Kidney (tissue), 14 donors: ENCODE results near the gene PLXNB3. TPM values are rescaled to one million over a fixed set of nuclear protein-coding genes. Genes with fewer than 3 reads are reported as not detected.

Experiments
- DNase-seq, 5 donors: peaks; one replicate each; pipeline ENCODE4 v3.0.0-alpha.2; 2013 to 2020
- FAIRE-seq: peaks from 2 replicates; lab custom pipeline; 2012; peaks lifted over from hg19 to GRCh38; lab: Jason Lieb, UNC
- H3K27ac ChIP-seq, 2 donors: one replicate each; pipeline ENCODE4 v1.7.0; 2013; ENCODE audit warnings: low read depth in 2 of 2, low read length in 2 of 2, inconsistent platforms in 1 of 2
- H3K27me3 ChIP-seq: one replicate; pipeline ENCODE4 v1.7.1; 2013; ENCODE audit warnings: low read length, inconsistent platforms; ENCODE audit not compliant: control insufficient read depth, insufficient read depth
- H3K36me3 ChIP-seq, 3 donors: one replicate each; pipeline versions ENCODE4 v1.7.0 to v1.7.1; 2013; ENCODE audit warnings: low read length in 3 of 3, control low read depth in 1 of 3, inconsistent platforms in 1 of 3; ENCODE audit not compliant: insufficient read depth in 3 of 3, control insufficient read depth in 2 of 3
- H3K4me1 ChIP-seq, 3 donors: one replicate each; pipeline versions ENCODE4 v1.7.0 to v1.7.1; 2013; ENCODE audit warnings: low read length in 3 of 3, inconsistent platforms in 1 of 3, low read depth in 1 of 3; ENCODE audit not compliant: control insufficient read depth in 2 of 3, insufficient read depth in 2 of 3
- H3K4me3 ChIP-seq, 3 donors: one replicate each; pipeline versions ENCODE4 v1.7.0 to v1.8.1; 2013; ENCODE audit warnings: low read length in 3 of 3, control low read depth in 1 of 3, inconsistent platforms in 1 of 3
- H3K9ac ChIP-seq, 3 donors: one replicate each; pipeline versions ENCODE4 v1.7.0 to v1.7.1; 2013; ENCODE audit warnings: low read length in 3 of 3, control low read depth in 1 of 3, inconsistent platforms in 1 of 3
- H3K9me3 ChIP-seq, 3 donors: one replicate each; pipeline versions ENCODE4 v1.7.0 to v1.7.1; 2013; ENCODE audit warnings: low read length in 3 of 3, control low read depth in 1 of 3, inconsistent platforms in 1 of 3; ENCODE audit not compliant: control insufficient read depth in 2 of 3, insufficient read depth in 1 of 3
- CTCF ChIP-seq: IDR thresholded peaks from 3 replicates; pipeline ENCODE4 v1.5.1; 2012; ENCODE audit warnings: mild to moderate bottlenecking, moderate library complexity, borderline replicate concordance; ENCODE audit not compliant: insufficient read depth; ENCODE audit errors: extremely low read depth
- intact Hi-C: fragments of 100-400 bp; cut with DNase I; formaldehyde crosslinking; loops from one replicate; pipeline ENCODE4 v1.11.1; 2022
- polyA plus RNA-seq: library from polyadenylated mRNA; stranded (reverse); fragments of 350-450 nt; fragmentation: Illumina TruSeq; extraction: RNeasy Lipid Tissue Mini Kit (QIAGEN cat#74804); gene quantifications from one replicate; pipeline ENCODE4 v1.2.3, GENCODE V29; 2014; ENCODE audit warnings: low read depth, low replicate concordance; ENCODE audit not compliant: insufficient read depth
- total RNA-seq: library from RNA; stranded (reverse); fragmentation: NEBNext Ultra II Directional; extraction: Animal tissue kit (Norgen Biotek cat#: 25700); gene quantifications from one replicate; pipeline ENCODE4 v1.2.1, GENCODE V29; 2021
- donor health status: control.
- donor health status: control.
- donor health status: control.
- donor health status: control.
- donor health status: control.
- donor health status: DM: yes; HTN: yes; CAD: no.
- donor health status: Normal renal cell carcinoma (clear cell type).

The PLXNB3 gene
- total and polyA plus RNA-seq, 2 donors from 2014 or later = 2.2 to 5.6 TPM

- H3K4me1 ChIP-seq = no peaks in the 10 kb centered on the region
- H3K27me3 ChIP-seq = no peaks in the 10 kb centered on the region
- intact Hi-C loops = loop anchor here (10.0 kb wide), 1 partner anchor 192 kb away; no protein-coding TSS in a partner anchor
- no peaks in the 10 kb centered on the region for H3K36me3 ChIP-seq
- DNase-seq = no peak
- no peak overlapping the region for H3K9ac ChIP-seq
- no peak for TF ChIP-seq CTCF
- H3K27ac ChIP-seq = no peak overlapping the region
- FAIRE-seq = no peak
- H3K9me3 ChIP-seq = no peaks in the 10 kb centered on the region
- no peak overlapping the region for H3K4me3 ChIP-seq
These were observed 1.3 kb upstream of the PLXNB3 start for GRCh38 chrX:153762626-153763173.

DNA sequence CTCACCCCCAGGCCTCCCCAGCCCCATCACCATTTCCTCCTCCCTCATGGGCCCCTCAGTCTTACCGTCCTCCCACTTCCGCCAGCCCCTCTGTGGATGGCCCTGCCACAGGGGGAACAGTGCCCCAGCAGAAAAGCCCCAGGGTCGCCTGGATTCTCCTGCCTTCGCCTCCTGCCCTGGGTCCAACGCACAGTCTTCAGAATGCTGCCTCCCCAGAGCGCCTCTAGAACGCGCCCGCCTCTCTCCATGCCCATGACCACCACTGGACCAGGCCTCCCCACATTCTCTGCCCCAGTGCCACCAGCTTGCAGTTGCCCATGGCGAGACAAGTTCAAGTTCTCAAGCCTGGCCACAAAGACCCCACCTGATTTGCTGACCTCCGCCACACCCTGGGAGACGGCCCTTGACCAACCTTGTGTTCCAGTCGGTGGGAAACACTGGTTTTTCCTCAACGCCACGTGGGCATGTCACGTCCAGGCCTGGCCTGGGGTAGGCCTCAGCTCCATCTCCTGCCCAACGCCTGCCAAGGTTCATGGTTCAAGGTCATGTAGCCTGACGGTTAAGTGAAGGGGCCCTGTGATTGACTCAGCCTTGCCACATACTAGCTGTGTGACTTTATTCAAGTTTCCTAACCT lies 634 bp upstream of the PLXNB3 start:
- peak in 1 of 5 donors; percentile 31 for DNase-seq
- Histone ChIP-seq H3K9ac (no peak overlapping the region), H3K4me3 (no peak overlapping the region), H3K9me3 (no peaks in the 10 kb centered on the region), H3K27ac (no peak overlapping the region), H3K27me3 (no peaks in the 10 kb centered on the region), H3K36me3 (no peaks in the 10 kb centered on the region), H3K4me1 (no peaks in the 10 kb centered on the region)
- TF ChIP-seq CTCF = no peak
- intact Hi-C loops = loop anchor here (10.0 kb wide), 1 partner anchor 191 kb away; no protein-coding TSS in a partner anchor
- no peak for FAIRE-seq

- DNase-seq (no peak), FAIRE-seq (no peak)
- Histone ChIP-seq H3K9ac (no peak overlapping the region), H3K9me3 (no peaks in the 10 kb centered on the region), H3K4me1 (no peaks in the 10 kb centered on the region), H3K27me3 (no peaks in the 10 kb centered on the region), H3K36me3 (no peaks in the 10 kb centered on the region), H3K27ac (no peak overlapping the region), H3K4me3 (no peak overlapping the region)
- no peak for TF ChIP-seq CTCF
- intact Hi-C loops = loop anchor here (10.0 kb wide), 1 partner anchor 190 kb away; no protein-coding TSS in a partner anchor
These were observed 713 bp downstream of the PLXNB3 start for GRCh38 chrX:153764786-153765137.
